PC-9 (cell line): ENCODE results near the gene RNU1-4.
"Not testable (repeated sequence)": the region's sequence is repeated elsewhere in the genome, so short reads cannot be mapped to it uniquely, and the experiment has no call there.

ENCODE experiments used
- EZH2 ChIP-seq: fragments of 200-600 bp; sonication (generic); IDR thresholded peaks from 2 replicates; pipeline ENCODE4 v1.8.0; 2017; ENCODE audit warnings: antibody characterized with exemption, low read depth
- TF ChIP-seq, protein P1 (sequence below): fragments of 200-600 bp; sonication (generic); conservative IDR thresholded peaks from 2 replicates; pipeline ENCODE4 v1.6.1; 2017; ENCODE audit warnings: mixed run types, antibody characterized with exemption, mild to moderate bottlenecking, moderate library complexity

DNA sequence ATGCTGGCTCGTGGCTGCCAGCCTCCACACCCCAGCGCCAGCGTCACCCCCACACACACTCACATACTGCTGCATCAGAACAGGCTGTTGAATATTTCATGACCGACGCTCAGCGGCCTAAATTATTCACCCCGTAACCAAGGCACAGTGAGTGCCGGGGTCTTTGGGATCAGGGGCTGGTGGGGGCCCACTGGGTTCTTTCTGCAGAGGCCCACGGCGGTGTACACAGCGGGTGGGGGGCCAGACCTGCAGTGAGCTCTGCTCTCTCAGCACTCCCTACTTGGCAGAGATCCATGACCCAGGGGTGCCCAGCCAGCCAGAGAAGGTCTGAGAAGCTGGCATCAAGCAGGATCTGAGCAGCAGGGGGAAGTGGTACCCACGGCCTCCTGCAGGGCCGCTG is 29.7 kb upstream of the RNU1-4 start:
- TF ChIP-seq, protein P1, sequence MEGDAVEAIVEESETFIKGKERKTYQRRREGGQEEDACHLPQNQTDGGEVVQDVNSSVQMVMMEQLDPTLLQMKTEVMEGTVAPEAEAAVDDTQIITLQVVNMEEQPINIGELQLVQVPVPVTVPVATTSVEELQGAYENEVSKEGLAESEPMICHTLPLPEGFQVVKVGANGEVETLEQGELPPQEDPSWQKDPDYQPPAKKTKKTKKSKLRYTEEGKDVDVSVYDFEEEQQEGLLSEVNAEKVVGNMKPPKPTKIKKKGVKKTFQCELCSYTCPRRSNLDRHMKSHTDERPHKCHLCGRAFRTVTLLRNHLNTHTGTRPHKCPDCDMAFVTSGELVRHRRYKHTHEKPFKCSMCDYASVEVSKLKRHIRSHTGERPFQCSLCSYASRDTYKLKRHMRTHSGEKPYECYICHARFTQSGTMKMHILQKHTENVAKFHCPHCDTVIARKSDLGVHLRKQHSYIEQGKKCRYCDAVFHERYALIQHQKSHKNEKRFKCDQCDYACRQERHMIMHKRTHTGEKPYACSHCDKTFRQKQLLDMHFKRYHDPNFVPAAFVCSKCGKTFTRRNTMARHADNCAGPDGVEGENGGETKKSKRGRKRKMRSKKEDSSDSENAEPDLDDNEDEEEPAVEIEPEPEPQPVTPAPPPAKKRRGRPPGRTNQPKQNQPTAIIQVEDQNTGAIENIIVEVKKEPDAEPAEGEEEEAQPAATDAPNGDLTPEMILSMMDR: not testable (repeated sequence)
- not testable (repeated sequence) for TF ChIP-seq EZH2
